T-helper 1 cell treated with Interleukin-12 subunit alpha and Interleukin-12 subunit beta and Interleukin-4 antibody, amounts not matched to agents 30 ng/mL and 1 ng/mL, for 36 hours (primary cell): Measurements from ENCODE around the gene SRBD1. TPM values are rescaled to one million over a fixed set of nuclear protein-coding genes. Genes with fewer than 3 reads are reported as not detected.

Experiments used
- intact Hi-C: fragments of 100-400 bp; cut with micrococcal nuclease; formaldehyde crosslinking; loops from one replicate; pipeline ENCODE4 v1.15.1; 2024
- total RNA-seq: library from RNA; stranded (reverse); gene quantifications from 2 replicates; pipeline ENCODE4 v1.2.3, GENCODE V29; 2022

The SRBD1 gene
- total RNA-seq, 1 donor from 2014 or later: 21.2 TPM

GRCh38 chr2:45494275-45494977 is 116.6 kb downstream of the SRBD1 start:
- intact Hi-C loops: loop anchor here (1.0 to 2.0 kb wide), 3 partner anchors 84 to 1016 kb away; no protein-coding TSS in a partner anchor

- intact Hi-C loops: no loop called here
Measured at GRCh38 chr2:45484965-45485364, 126.1 kb downstream of the SRBD1 start.

DNA sequence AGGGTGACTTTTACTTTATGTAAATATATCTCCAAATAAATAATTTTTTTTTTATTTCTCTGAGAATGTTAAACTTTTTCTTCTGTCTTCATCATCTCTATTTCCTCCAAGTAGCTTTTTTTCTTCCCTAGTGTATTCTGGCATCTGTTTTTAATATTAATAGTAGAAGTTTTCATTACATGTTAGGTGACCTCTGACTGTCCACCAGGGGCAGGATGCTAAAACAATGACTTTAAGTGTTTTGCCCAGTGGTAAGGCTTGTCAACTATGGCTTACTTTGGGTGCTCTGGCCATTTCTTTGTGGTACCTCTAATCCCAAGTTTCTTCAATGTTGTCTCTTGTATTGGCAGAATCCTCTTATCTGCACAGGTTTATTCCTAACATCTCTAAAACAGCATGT is 127.1 kb downstream of the SRBD1 start:
- intact Hi-C loops: no loop called here

DNA sequence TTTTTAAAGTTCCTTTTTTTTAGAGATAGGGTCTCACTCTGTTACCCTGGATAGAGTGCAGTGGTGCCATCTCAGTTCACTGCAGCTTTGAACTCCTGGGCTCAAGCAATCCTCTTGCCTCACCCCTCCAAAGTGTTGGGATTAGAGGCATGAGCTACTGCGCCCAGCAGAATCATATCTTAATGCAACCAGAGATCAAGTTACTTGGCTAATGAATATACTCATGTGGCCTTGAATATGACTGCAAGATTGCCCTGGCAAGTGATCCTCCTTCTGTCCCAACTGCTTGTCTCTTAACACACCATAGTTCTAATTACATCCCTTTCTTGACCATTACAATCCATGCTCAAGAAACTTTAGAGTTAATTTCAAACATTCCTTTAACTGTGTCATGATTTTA is 133.5 kb downstream of the SRBD1 start:
- intact Hi-C loops: no loop called here

GRCh38 chr2:45470531-45470930 is 140.5 kb downstream of the SRBD1 start:
- intact Hi-C loops: no loop called here

DNA sequence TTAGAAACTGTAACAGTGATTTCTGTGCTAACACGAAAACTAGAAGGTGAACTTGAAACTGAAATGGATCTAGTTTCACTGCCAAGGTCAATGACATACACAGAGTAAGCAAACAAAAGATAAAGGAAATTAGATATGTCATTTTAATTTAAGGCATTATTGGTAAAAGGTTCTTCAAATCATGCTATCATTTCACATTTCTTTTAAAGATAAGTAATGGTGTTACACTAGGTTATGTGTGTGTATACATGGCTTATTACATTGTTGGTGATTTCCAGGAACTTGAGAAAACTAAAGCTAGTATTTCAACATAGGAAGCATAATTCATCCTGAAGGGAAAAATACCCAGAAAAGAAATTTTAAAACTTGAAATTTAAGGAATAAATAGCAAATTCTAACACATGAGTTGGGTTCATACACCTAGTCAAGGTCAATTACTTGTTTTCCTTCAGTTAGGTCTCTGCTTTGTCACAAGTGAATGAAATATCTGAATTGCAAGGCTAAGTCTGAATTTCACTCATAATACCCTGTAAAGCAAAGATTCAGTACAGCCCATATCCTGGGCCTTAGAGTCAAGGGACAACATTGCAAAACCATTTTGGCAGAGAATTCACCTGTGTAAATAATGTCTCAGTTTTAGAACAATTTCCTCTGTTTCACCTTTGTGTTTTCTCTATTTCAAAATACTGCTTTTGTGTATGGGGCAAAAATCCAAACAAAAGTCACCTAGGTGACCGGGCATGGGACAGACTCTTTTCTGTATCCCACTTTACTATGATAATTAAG is 141.6 kb downstream of the SRBD1 start:
- intact Hi-C loops: no loop called here

DNA sequence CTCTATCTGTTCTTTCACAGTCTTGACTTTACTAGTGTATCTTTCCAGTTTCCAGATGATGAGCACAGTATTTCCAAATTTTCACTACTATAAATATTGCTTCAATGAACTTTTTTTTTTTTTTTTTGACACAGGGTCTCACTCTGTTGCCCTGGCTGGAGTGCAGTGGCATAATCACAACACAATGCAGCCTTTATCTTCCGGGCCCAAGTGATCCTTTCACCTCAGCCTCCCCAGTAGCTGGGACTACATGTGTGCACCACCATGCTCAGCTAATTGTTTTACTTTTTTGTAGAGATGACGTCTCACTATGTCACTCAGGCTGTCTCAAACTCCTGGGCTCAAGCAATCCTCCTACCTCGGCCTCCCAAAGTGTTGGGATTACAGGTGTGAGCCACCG is 142.8 kb downstream of the SRBD1 start:
- intact Hi-C loops: no loop called here

- intact Hi-C loops: no loop called here
Measured at GRCh38 chr2:45466053-45466452, 145.0 kb downstream of the SRBD1 start.

GRCh38 chr2:45460825-45461224 is 150.2 kb downstream of the SRBD1 start:
- intact Hi-C loops: no loop called here

DNA sequence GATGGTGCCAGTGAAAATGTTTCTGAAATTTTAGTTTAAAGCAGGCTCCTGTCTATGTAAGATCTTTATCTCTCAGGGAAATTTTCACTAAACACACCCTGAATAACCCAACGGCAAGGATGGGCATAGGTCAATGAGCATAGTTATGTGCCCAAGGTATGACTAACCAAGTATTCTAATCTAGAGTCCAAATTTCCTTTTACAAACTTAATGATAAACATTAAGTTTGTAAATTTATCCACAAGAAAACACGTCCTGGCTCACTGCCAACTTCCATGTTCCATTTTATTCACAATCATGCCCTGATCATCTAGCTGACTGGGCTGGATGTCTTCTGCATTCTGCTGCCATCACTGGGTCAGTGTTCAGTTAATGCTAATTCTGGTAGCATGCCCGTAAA is 151.2 kb downstream of the SRBD1 start:
- intact Hi-C loops: no loop called here

GRCh38 chr2:45458909-45459563 is 152.0 kb downstream of the SRBD1 start:
- intact Hi-C loops: no loop called here

DNA sequence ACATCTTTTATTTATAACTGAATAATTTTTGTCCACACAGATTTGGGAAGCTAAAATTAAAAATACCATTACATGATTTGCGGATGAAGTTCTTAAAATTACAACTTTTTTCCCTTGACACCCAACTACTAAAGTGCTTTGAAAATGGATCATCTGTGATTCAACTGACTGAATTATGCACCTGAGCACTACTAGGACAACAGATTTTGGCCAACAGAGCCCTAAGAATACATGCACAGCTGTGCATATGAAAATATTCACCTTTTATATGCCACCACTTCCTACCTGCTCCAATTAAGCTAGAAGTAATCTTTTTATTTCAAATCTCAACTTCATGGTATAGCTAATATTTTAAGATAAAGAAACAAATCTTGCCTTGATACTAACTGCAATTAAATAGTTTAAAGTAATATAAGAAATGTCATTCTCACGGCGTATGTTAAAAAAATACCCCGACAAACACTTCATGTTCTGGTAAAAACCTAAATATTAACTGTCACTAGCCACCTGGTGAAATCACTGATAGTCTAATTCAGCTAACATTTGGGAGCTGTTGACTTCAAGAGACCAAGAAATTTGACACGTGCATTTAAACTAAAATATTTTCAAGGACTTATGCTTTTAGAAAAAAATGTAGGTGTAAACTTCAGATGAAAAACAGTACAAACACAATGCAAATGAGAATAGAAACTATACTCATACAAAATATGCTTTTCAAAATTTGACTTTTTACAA is 153.7 kb downstream of the SRBD1 start:
- intact Hi-C loops: no loop called here

- intact Hi-C loops: no loop called here
Measured at GRCh38 chr2:45452866-45453265, 158.2 kb downstream of the SRBD1 start.

GRCh38 chr2:45450634-45451033 is 160.4 kb downstream of the SRBD1 start:
- intact Hi-C loops: no loop called here

- intact Hi-C loops: no loop called here
Measured at GRCh38 chr2:45448217-45448616, 162.8 kb downstream of the SRBD1 start.

GRCh38 chr2:45446016-45446415 is 165.1 kb downstream of the SRBD1 start:
- intact Hi-C loops: no loop called here

GRCh38 chr2:45445037-45445436 is 166.0 kb downstream of the SRBD1 start:
- intact Hi-C loops: no loop called here

- intact Hi-C loops: no loop called here
Measured at GRCh38 chr2:45443012-45443411, 168.1 kb downstream of the SRBD1 start.

GRCh38 chr2:45442026-45442425 is 169.0 kb downstream of the SRBD1 start:
- intact Hi-C loops: no loop called here

DNA sequence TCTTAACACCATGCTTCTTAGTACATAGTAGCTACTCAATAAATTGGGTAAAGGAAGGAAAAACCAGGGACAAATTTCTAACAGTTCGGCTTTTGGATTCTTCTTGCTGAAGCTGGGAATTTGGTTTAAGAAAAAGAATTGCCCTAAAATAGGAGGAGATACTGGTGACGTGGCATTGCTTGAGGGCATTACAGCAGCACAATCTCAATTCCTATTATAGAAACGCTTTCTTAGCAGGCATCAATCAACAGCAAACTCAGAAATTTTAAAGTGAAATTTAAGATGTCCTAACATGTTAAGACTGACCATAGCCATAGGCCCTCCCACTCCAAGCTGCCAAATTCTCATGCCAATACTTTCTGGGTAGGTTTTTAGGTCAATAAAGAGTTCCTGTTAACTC is 169.5 kb downstream of the SRBD1 start:
- intact Hi-C loops: no loop called here
